HK-2 (cell line): ENCODE data around the gene OXTR.
"Not testable (repeated sequence)": the region's sequence is repeated elsewhere in the genome, so short reads cannot be mapped to it uniquely, and the experiment has no call there.

Experiments used
- DNase-seq: peaks from one replicate; pipeline ENCODE4 v3.0.0-alpha.2; 2018; ENCODE audit not compliant: unreplicated experiment

The OXTR gene

GRCh38 chr3:8741581-8742261 lies 27.7 kb downstream of the OXTR start:
- DNase-seq, result peak; percentile 50

- peak; percentile 50 for DNase-seq
Observed at GRCh38 chr3:8739757-8740504, 29.5 kb downstream of the OXTR start.

- DNase-seq, result no peak
Observed at GRCh38 chr3:8738639-8739038, 30.8 kb downstream of the OXTR start.

- DNase-seq, result no peak
Observed at GRCh38 chr3:8737823-8738222, 31.6 kb downstream of the OXTR start.

- DNase-seq, result no peak
Observed at GRCh38 chr3:8737301-8737700, 32.1 kb downstream of the OXTR start.

GRCh38 chr3:8736436-8736835 lies 33.0 kb downstream of the OXTR start:
- DNase-seq, result no peak

GRCh38 chr3:8734908-8735307 lies 34.5 kb downstream of the OXTR start:
- no peak for DNase-seq

GRCh38 chr3:8734137-8734878 lies 35.1 kb downstream of the OXTR start:
- no peak for DNase-seq

- no peak for DNase-seq
Observed at GRCh38 chr3:8733332-8734094, 35.9 kb downstream of the OXTR start, which contains the start of gene CAV3. Gene CAV3, plus strand, starts transcription at chr3:8733802. Its CDS starts 75 bp downstream, at chr3:8733877.

GRCh38 chr3:8732413-8732812 lies 37.0 kb downstream of the OXTR start:
- no peak for DNase-seq

GRCh38 chr3:8730656-8731055 lies 38.8 kb downstream of the OXTR start:
- no peak for DNase-seq

GRCh38 chr3:8729479-8729878 lies 39.9 kb downstream of the OXTR start:
- DNase-seq, result no peak

GRCh38 chr3:8727605-8728512 lies 41.6 kb downstream of the OXTR start:
- DNase-seq, result no peak

GRCh38 chr3:8724108-8724752 lies 45.2 kb downstream of the OXTR start:
- DNase-seq, result no peak

- no peak for DNase-seq
Observed at GRCh38 chr3:8723612-8724011, 45.8 kb downstream of the OXTR start.

- DNase-seq, result no peak
Observed at GRCh38 chr3:8722808-8723207, 46.6 kb downstream of the OXTR start.

GRCh38 chr3:8715757-8716156 lies 53.7 kb downstream of the OXTR start:
- DNase-seq, result not testable (repeated sequence)

GRCh38 chr3:8713901-8714759 lies 55.3 kb downstream of the OXTR start:
- DNase-seq, result peak; percentile 10

GRCh38 chr3:8712908-8713255 lies 56.5 kb downstream of the OXTR start:
- DNase-seq, result no peak
